ENCODE data around the gene ONECUT2. TPM values are rescaled to one million over a fixed set of nuclear protein-coding genes. Genes with fewer than 3 reads are reported as not detected.

Gene ONECUT2
- total RNA-seq, 2 experiments from 2014 or later: not detected

- CTCF ChIA-PET (ENCODE audit: unreplicated experiment): no interaction called here
- DNase-seq (ENCODE audit: low spot score): peak; percentile 1
Observed at GRCh38 chr18:57447154-57447621, 12.0 kb downstream of the ONECUT2 start.

GRCh38 chr18:57455576-57456129 is 20.5 kb downstream of the ONECUT2 start:
- BruUV-seq (replicated peaks): no TSS peak
- intact Hi-C loops (cut with micrococcal nuclease; ENCODE audit: unreplicated experiment): no loop called here
- H3K27ac ChIP-seq (ENCODE audit: low read depth, low read length, poor library complexity, severe bottlenecking): no peak overlapping the region
- POLR2A ChIA-PET: no interaction called here
- no peaks in the 10 kb centered on the region for H3K9me3 ChIP-seq (ENCODE audit: low read length)
- no peak overlapping the region for H2AFZ ChIP-seq (ENCODE audit: low read length)
- H3K4me1 ChIP-seq (ENCODE audit: insufficient read depth, low read length, poor library complexity, severe bottlenecking): no peaks in the 10 kb centered on the region
- H3K36me3 ChIP-seq (ENCODE audit: insufficient read depth, low read length): no peaks in the 10 kb centered on the region
- H3K9me2 ChIP-seq (ENCODE audit: insufficient read depth, low read length): no peaks in the 10 kb centered on the region
- H3K79me2 ChIP-seq (ENCODE audit: insufficient read depth, low read depth, low read length): no peaks in the 10 kb centered on the region
- no peak overlapping the region for H3K4me3 ChIP-seq (ENCODE audit: low read depth, low read length, poor library complexity, severe bottlenecking)
- TF ChIP-seq CTCF (conservative IDR thresholded peaks at IDR 0.05; ENCODE audit: low read length) (no peak), EZH2phosphoT487 (IDR thresholded peaks at IDR 0.05; ENCODE audit: borderline replicate concordance, low read depth, low read length) (no peak)
- H4K20me1 ChIP-seq (ENCODE audit: insufficient read depth, low read length): no peaks in the 10 kb centered on the region
- no peak overlapping the region for H3K4me2 ChIP-seq (ENCODE audit: low read length)
- no peak for DNase-seq (ENCODE audit: low spot score)
- CTCF ChIA-PET (ENCODE audit: unreplicated experiment): no interaction called here

More at GRCh38 chr18:57447154-57447621, 12.0 kb downstream of the ONECUT2 start:
- H3K4me2 ChIP-seq (ENCODE audit: low read length): no peak overlapping the region
- no peak overlapping the region for H2AFZ ChIP-seq (ENCODE audit: low read length)
- H4K20me1 ChIP-seq (ENCODE audit: insufficient read depth, low read length): no peaks in the 10 kb centered on the region
- BruUV-seq (replicated peaks): no TSS peak
- H3K9me2 ChIP-seq (ENCODE audit: insufficient read depth, low read length): no peaks in the 10 kb centered on the region
- no peak overlapping the region for H3K27ac ChIP-seq (ENCODE audit: low read depth, low read length, poor library complexity, severe bottlenecking)
- H3K4me3 ChIP-seq (ENCODE audit: low read depth, low read length, poor library complexity, severe bottlenecking): no peak overlapping the region
- H3K79me2 ChIP-seq (ENCODE audit: insufficient read depth, low read depth, low read length): no peaks in the 10 kb centered on the region
- POLR2A ChIA-PET: no interaction called here
- intact Hi-C loops (cut with micrococcal nuclease; ENCODE audit: unreplicated experiment): loop anchor here (2.0 kb wide), 2 partner anchors 578 to 698 kb away; no protein-coding TSS in a partner anchor
- no peaks in the 10 kb centered on the region for H3K4me1 ChIP-seq (ENCODE audit: insufficient read depth, low read length, poor library complexity, severe bottlenecking)
- H3K9me3 ChIP-seq (ENCODE audit: low read length): no peaks in the 10 kb centered on the region
- TF ChIP-seq CTCF (conservative IDR thresholded peaks at IDR 0.05; ENCODE audit: low read length) (no peak; the same call in 1 of the 2 replicates), EZH2phosphoT487 (IDR thresholded peaks at IDR 0.05; ENCODE audit: borderline replicate concordance, low read depth, low read length) (no peak)
- H3K36me3 ChIP-seq (ENCODE audit: insufficient read depth, low read length): no peaks in the 10 kb centered on the region

- H3K4me2 ChIP-seq (ENCODE audit: low read length): no peak overlapping the region
- no peaks in the 10 kb centered on the region for H3K9me3 ChIP-seq (ENCODE audit: low read length)
- no peak overlapping the region for H2AFZ ChIP-seq (ENCODE audit: low read length)
- no peak overlapping the region for H3K4me3 ChIP-seq (ENCODE audit: low read depth, low read length, poor library complexity, severe bottlenecking)
- BruUV-seq (replicated peaks): no TSS peak
- H3K27ac ChIP-seq (ENCODE audit: low read depth, low read length, poor library complexity, severe bottlenecking): no peak overlapping the region
- intact Hi-C loops (cut with micrococcal nuclease; ENCODE audit: unreplicated experiment): no loop called here
- no peaks in the 10 kb centered on the region for H3K79me2 ChIP-seq (ENCODE audit: insufficient read depth, low read depth, low read length)
- no peaks in the 10 kb centered on the region for H3K36me3 ChIP-seq (ENCODE audit: insufficient read depth, low read length)
- POLR2A ChIA-PET: no interaction called here
- no peaks in the 10 kb centered on the region for H3K4me1 ChIP-seq (ENCODE audit: insufficient read depth, low read length, poor library complexity, severe bottlenecking)
- TF ChIP-seq EZH2phosphoT487 (IDR thresholded peaks at IDR 0.05; ENCODE audit: borderline replicate concordance, low read depth, low read length) (no peak), CTCF (conservative IDR thresholded peaks at IDR 0.05; ENCODE audit: low read length) (no peak)
- no peaks in the 10 kb centered on the region for H3K9me2 ChIP-seq (ENCODE audit: insufficient read depth, low read length)
- CTCF ChIA-PET (ENCODE audit: unreplicated experiment): no interaction called here
- H4K20me1 ChIP-seq (ENCODE audit: insufficient read depth, low read length): no peaks in the 10 kb centered on the region
- DNase-seq (ENCODE audit: low spot score): no peak
Observed at GRCh38 chr18:57461652-57462269, 26.6 kb downstream of the ONECUT2 start.
